ENCODE data around the gene BCL3.

GRCh38 chr19:44765949-44766335 is 17.4 kb downstream of the BCL3 start:
- TF ChIP-seq GATA3 (IDR thresholded peaks at IDR 0.05; ENCODE audit: low read depth, low read length) (no peak), GATA2 (IDR thresholded peaks at IDR 0.05; ENCODE audit: low read depth, low read length) (no peak)

Measured in SH-SY5Y (cell line).